LNCAP (cell line): ENCODE data around the gene AP1M1.

Experiments used
- CTCF ChIP-seq: fragments of 450-650 bp; IDR thresholded peaks from 2 replicates; pipeline ENCODE4 v1.5.1; 2017; ENCODE audit warnings: mild to moderate bottlenecking

The AP1M1 gene

DNA sequence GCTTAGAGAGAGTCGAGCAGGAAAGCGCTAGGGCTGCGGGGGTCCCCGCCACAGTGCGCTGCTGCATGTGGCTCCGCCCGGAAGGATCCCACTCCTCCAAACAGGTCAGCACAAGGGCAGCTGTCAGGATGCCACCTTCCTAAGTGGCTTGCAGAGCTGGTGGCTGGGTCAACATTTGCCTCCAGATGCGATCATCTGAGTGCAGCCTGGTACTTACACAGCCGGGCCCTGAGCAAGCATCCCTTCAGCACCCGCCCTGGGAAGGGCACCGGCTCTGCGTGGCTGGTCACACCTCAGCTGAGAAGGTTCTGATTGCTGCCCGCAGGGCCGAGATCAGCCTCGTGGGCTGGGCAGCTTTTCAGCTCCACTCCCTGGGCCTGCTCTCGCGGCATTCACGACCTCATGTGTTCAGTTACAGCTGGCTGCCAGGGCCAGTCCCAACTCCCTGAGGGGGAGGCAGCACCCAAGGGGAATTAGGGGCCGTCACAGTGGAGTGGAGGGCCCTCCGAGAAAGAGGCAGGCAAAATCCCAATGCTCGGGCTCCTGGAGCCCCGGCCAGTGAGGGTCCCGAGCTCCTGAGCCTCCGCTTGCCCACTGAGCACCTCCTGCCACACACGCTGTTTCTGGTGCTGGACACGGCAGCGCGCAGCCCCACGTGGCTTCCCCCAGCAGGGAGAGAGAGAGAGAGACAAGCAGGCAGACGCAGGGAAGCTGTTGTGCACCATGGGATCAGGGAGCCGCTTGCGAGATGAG is 26.8 kb downstream of the AP1M1 start:
- no peak for TF ChIP-seq CTCF

- TF ChIP-seq CTCF, result no peak
Observed at GRCh38 chr19:16225279-16226183, 27.8 kb downstream of the AP1M1 start.

GRCh38 chr19:16226184-16226591 is 28.5 kb downstream of the AP1M1 start:
- TF ChIP-seq CTCF, result no peak

GRCh38 chr19:16226878-16227836 is 29.4 kb downstream of the AP1M1 start:
- no peak for TF ChIP-seq CTCF

DNA sequence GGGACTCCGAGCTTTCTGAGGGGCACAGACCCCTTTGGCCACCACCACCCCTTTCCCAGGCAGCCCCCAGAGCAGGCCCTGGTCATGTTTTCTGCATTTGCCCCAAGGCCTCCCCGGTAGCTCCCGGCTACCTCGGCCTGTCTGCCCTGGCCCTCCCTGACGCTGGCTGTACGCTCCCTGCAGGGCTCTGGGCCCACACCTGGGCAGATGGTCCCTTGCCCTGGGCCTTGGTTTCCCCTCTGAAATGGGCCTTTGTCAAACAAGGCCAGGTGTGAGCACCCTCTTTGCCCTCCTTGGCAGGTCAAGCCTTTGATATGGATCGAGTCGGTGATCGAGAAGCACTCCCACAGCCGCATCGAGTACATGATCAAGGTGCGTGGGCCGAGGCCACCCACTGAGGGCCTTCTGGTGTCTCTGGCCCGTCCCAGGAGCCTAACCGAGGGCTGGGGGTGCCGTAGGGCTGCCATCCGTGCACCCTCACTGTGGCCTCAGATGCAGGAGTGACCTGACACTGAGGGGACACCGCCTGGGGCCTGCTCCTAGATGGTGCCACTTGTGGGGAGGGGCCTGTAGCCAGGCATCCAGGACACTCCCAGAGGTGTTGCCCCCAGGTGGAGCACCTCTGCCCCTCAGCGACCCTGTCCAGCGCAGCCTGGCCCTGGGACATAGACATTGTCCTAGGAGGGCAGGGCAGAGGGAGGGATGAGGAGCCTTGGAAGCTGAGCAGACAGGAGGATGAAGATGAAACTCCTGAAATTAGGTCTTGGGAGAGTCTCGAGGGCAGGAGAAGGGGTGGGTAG is 30.3 kb downstream of the AP1M1 start:
- TF ChIP-seq CTCF, result no peak

DNA sequence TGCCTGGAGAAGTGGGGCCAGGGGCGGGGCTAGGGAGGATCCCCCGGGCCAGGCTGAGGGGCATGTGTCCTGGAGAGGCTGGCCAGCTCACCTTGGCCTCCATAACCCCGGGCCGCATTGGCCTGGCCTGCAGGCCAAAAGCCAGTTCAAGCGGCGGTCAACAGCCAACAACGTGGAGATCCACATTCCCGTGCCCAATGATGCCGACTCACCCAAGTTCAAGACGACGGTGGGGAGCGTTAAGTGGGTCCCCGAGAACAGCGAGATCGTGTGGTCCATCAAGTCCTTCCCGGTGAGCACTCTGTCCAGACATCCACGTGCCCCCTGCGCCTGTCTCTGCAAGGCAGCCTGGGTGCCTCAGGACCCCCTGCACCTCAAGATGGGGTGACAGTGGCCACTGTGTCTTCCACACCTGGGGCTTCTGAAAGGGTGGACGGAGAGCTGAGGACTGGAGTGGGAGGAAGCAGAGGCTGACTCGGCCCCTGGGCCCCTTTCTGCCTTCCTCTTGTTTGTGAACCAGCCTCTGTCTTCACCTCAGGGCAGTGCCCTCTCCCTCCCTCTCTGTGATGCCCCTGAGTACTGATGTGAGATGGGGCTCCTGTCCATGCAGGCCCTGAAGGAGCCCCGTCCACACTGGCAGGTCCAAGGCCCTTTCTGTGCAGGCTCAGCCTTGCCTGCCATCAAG is 31.1 kb downstream of the AP1M1 start:
- no peak for TF ChIP-seq CTCF
